ENCODE measurements around the gene HAS3.

- TF ChIP-seq, protein P1, sequence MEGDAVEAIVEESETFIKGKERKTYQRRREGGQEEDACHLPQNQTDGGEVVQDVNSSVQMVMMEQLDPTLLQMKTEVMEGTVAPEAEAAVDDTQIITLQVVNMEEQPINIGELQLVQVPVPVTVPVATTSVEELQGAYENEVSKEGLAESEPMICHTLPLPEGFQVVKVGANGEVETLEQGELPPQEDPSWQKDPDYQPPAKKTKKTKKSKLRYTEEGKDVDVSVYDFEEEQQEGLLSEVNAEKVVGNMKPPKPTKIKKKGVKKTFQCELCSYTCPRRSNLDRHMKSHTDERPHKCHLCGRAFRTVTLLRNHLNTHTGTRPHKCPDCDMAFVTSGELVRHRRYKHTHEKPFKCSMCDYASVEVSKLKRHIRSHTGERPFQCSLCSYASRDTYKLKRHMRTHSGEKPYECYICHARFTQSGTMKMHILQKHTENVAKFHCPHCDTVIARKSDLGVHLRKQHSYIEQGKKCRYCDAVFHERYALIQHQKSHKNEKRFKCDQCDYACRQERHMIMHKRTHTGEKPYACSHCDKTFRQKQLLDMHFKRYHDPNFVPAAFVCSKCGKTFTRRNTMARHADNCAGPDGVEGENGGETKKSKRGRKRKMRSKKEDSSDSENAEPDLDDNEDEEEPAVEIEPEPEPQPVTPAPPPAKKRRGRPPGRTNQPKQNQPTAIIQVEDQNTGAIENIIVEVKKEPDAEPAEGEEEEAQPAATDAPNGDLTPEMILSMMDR (IDR thresholded peaks at IDR 0.05; ENCODE audit: insufficient read depth, low read length, poor library complexity, severe bottlenecking), result no peak
- no peak for TF ChIP-seq EZH2phosphoT487 (conservative IDR thresholded peaks at IDR 0.05; ENCODE audit: low read length)
These were observed 16.8 kb upstream of the HAS3 start for GRCh38 chr16:69088684-69089083.

Data from SU-DHL-6 (cell line).